DND-41 (cell line): ENCODE results near the gene KCNC4.

Source experiments
- CTCF ChIP-seq: IDR thresholded peaks from 2 replicates; pipeline ENCODE4 v1.5.1; 2012; ENCODE audit warnings: borderline replicate concordance, low read length, moderate library complexity, mild to moderate bottlenecking; ENCODE audit not compliant: poor library complexity, severe bottlenecking; ENCODE audit errors: extremely low read depth
- EZH2 ChIP-seq: IDR thresholded peaks from 3 replicates; pipeline ENCODE4 v1.6.1; 2012; ENCODE audit warnings: borderline replicate concordance, low read depth, mild to moderate bottlenecking, moderate library complexity, low read length, inconsistent platforms; ENCODE audit not compliant: severe bottlenecking

GRCh38 chr1:110250008-110250407, 39.9 kb downstream of the KCNC4 start:
- TF ChIP-seq CTCF, result no peak
- no peak for TF ChIP-seq EZH2
